Measurements from ENCODE around the gene TBCK.

The TBCK gene

DNA sequence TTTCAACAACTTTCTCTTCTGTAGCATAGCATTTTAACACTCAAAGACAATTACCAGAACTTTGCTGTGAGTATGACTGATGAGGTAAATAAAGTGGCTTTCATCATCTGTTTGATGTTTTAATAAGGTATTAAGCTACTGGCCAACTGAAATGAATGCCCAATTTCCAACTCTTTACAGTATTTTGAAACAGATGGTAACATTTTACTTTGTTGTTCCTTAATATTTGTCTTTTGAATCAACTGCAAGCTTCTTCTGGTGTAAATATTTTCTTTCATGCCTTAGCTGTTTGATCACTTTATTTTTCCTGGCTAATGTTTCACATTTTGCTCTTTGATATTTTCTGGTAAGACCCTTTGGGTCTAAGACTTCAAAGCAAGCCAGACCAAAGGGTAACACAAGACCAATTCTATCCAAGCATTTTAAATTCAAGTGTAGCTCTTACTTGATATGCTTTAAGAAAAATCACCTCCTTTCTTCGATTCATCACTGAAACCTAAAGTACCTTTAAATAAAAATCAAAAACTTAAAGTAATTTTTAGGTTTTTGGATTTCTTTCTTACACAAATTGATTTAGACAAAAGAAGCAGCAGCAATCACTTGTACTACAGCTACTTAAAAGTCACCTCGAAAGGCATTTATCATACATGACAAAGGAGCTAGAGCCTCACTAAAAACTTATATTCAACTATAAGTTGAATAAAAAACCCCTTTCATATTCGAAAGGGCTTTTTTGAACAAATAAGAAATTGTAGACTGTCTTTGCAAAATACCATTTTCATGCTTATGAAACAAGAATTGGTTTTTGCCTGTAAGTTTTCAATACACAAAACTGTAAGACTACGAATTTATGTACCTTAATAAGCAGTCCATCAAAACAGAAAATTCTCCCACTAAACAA is 57.6 kb downstream of the TBCK start:
- no peak overlapping the region for H3K4me3 ChIP-seq (ENCODE audit: low read depth, low read length)
- TF ChIP-seq, protein P1, sequence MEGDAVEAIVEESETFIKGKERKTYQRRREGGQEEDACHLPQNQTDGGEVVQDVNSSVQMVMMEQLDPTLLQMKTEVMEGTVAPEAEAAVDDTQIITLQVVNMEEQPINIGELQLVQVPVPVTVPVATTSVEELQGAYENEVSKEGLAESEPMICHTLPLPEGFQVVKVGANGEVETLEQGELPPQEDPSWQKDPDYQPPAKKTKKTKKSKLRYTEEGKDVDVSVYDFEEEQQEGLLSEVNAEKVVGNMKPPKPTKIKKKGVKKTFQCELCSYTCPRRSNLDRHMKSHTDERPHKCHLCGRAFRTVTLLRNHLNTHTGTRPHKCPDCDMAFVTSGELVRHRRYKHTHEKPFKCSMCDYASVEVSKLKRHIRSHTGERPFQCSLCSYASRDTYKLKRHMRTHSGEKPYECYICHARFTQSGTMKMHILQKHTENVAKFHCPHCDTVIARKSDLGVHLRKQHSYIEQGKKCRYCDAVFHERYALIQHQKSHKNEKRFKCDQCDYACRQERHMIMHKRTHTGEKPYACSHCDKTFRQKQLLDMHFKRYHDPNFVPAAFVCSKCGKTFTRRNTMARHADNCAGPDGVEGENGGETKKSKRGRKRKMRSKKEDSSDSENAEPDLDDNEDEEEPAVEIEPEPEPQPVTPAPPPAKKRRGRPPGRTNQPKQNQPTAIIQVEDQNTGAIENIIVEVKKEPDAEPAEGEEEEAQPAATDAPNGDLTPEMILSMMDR (IDR thresholded peaks at IDR 0.05; ENCODE audit: borderline replicate concordance, insufficient read depth, low read depth, low read length) = no peak

DNA sequence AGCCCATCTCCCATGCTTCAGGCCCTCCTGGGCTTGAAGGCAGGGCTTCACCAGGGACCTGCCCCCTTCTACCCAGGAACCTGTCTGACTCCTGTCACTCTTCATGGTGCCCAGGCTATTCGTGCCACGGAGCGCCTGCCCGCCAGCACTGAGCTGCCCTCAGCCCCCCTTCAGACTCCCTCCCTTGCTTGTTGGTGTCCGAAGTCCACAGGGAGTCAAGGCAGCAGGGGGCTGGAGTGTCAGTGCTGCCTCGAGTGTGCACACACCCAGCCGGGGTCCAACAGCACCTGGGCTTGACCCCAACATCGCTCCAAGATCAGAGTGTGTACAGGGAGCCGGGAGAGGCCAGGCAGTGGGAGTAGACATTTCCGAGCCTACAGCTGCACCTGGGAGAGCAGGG is 59.8 kb downstream of the TBCK start:
- TF ChIP-seq, protein P1 (IDR thresholded peaks at IDR 0.05; ENCODE audit: borderline replicate concordance, insufficient read depth, low read depth, low read length) = no peak
- no peak overlapping the region for H3K4me3 ChIP-seq (ENCODE audit: low read depth, low read length)

DNA sequence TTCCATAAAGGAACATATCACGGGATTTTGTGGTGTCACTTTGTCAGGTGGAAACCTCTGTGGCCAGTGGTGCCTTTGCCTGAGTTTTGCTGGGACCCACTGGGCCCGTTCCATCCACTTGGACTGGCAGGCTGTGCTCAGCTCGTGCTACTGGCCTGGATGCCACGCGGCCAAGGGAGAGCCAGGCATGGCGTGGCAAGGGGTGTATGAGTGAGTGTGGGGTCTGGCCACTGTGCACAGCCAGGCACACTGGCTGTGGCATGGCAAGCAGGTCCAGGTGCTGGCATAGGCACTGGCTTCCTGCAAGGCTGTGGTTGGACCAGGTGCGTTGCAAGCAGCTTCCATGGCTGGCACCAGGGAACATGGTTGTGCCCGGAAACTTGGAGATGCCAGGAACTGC is 60.8 kb downstream of the TBCK start:
- TF ChIP-seq, protein P1 (IDR thresholded peaks at IDR 0.05; ENCODE audit: borderline replicate concordance, insufficient read depth, low read depth, low read length) = no peak
- no peak overlapping the region for H3K4me3 ChIP-seq (ENCODE audit: low read depth, low read length)

DNA sequence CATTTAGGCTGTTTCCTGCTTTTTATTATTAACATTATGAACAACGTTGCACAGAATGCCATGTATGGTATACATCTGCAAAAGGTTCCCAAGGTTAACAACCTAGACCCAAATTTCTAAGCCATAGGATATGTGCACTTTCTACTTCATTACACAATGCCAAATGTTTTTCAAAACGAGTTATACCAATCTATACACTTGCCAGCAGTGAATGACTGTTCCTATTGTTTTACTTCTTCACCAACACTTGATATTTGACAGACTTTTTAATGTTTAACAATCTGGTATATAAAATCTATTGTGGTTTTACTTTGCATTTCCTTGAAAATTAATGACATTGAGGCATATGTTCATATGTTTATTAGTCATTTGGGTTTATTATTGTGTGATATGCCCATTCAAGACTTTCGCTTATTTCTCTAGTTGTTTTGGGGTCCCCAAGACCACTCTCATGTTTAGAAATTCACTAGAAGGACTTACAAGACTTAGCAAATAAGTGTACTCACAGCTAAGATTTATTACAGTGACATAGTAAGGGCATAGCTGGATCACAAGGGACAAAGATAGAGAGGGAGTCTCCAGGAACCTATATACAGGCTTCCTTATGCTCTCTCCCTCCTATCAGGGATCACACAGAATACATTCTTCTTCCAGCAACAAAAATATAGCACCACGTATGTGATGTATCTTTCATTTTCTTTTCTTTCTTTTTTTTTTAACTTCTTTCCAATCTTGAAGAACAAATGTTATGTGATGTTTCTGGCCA is 62.5 kb downstream of the TBCK start:
- no peak overlapping the region for H3K4me3 ChIP-seq (ENCODE audit: low read depth, low read length)
- TF ChIP-seq, protein P1 (IDR thresholded peaks at IDR 0.05; ENCODE audit: borderline replicate concordance, insufficient read depth, low read depth, low read length) = no peak

DNA sequence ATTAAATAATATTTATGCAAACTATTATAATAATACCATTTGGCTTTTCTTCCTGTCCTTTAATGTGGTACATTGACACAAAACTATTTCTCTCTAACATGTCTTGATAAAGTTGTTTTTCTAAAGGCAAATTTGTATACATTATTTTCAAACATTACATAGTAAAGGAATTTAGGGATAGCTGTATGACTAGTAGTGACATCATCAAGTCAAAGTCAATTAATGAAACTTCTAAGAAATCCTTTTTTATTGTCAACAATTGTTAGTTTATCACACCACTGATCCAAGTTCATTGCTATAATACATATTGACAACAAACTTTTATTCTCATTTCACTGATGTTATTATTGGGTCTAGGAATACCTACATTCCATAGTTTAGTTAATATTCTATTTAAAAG is 68.4 kb downstream of the TBCK start:
- H3K4me3 ChIP-seq (ENCODE audit: low read depth, low read length) = no peak overlapping the region
- TF ChIP-seq, protein P1 (IDR thresholded peaks at IDR 0.05; ENCODE audit: borderline replicate concordance, insufficient read depth, low read depth, low read length) = no peak

DNA sequence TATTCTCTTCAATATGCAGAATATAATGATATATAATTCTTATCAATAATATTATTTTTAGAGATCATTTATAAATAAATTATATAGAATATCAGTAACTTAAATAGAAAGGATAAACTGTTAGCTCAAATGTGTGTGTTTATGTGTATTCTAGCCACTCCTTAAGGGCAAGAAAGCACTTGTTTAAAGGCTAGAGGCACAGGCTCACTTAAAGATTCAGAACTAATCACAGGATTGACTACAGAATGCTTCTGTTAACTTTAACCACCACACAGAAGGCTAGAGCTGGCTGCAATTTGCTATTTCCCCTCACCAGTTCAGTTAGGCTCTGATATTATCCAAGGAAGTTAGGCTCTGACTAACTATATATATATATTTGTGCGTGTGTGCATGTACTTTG is 69.6 kb downstream of the TBCK start:
- TF ChIP-seq, protein P1 (IDR thresholded peaks at IDR 0.05; ENCODE audit: borderline replicate concordance, insufficient read depth, low read depth, low read length) = no peak

More for the DNA sequence above, 69.6 kb downstream of the TBCK start:
- no peak overlapping the region for H3K4me3 ChIP-seq (ENCODE audit: low read depth, low read length)

All from GM12875 (cell line).